ENCODE results near the gene PIGX. TPM values are rescaled to one million over a fixed set of nuclear protein-coding genes. Genes with fewer than 3 reads are reported as not detected.

PIGX gene
- total RNA-seq, 1 donor from 2014 or later: 61.4 TPM

DNA sequence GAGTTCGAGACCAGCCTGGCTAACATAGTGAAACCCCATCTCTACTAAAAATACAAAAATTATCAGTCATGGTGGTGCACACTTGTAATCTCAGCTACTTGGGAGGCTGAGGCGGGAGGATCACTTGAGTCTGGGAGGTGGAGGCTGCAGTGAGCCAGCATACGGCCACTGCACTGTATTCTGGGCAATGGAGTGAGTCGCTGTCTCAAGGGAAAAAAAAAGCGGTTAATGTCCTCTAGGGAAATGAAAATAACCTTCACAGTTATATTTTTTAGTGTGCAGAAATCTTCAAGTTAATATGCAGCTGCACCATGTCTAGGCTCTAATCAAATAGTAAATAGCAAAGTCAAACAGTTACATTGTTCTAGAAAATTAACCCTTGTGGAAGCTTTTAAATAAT, 14.9 kb upstream of the PIGX start:
- no peaks in the 10 kb centered on the region for H4K20me1 ChIP-seq (ENCODE audit: low read depth)
- H3K27me3 Mint-ChIP-seq (ENCODE audit: insufficient read depth, low read depth): peaks cover 3% of the 10 kb centered on the region

DNA sequence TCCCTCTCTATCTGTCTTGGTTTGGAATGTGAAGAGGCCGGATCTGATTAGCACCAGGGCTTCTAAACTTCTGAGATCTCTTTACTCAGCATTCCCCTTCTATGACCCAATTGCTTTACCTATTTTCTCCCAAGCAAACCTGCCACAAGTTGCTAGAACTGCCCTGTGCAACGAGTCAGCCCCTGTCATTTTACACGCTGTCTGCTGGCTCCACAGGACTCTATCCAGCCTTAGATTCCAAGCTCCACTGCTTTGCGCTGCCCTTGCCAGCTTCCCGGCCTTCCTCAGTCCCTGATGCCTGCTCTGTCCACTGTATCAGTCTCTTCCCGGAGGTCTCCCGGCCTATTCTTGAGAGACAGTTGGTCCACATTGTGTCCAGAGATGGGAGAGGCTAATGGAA, 12.4 kb upstream of the PIGX start:
- Histone ChIP-seq H3K79me2 (ENCODE audit: low read depth) (no peaks in the 10 kb centered on the region), H3K4me2 (no peak overlapping the region), H3K4me3 (no peak overlapping the region), H2AFZ (replicated peaks) (peak overlapping the region; percentile 72), H4K20me1 (ENCODE audit: low read depth) (no peaks in the 10 kb centered on the region), H3K9ac (no peak overlapping the region), H3K4me1 (no peaks in the 10 kb centered on the region), H3F3A (ENCODE audit: low read depth) (no peaks in the 10 kb centered on the region), H3K9me3 (ENCODE audit: low read depth) (no peaks in the 10 kb centered on the region), H3K36me3 (no peaks in the 10 kb centered on the region), H3K27me3 (no peaks in the 10 kb centered on the region), H3K27ac (no peak overlapping the region)
- Mint-ChIP-seq H3K27ac (no peak overlapping the region), H3K4me3 (no peak overlapping the region), H3K4me1 (no peaks in the 10 kb centered on the region), H3K36me3 (no peaks in the 10 kb centered on the region), H3K9me3 (no peaks in the 10 kb centered on the region), H3K27me3 (ENCODE audit: insufficient read depth, low read depth) (no peaks in the 10 kb centered on the region)
- TF ChIP-seq EZH2phosphoT487 (IDR thresholded peaks at IDR 0.05) (no peak), EZH2 (IDR thresholded peaks at IDR 0.05) (no peak)
- TF ChIP-seq, protein P1, sequence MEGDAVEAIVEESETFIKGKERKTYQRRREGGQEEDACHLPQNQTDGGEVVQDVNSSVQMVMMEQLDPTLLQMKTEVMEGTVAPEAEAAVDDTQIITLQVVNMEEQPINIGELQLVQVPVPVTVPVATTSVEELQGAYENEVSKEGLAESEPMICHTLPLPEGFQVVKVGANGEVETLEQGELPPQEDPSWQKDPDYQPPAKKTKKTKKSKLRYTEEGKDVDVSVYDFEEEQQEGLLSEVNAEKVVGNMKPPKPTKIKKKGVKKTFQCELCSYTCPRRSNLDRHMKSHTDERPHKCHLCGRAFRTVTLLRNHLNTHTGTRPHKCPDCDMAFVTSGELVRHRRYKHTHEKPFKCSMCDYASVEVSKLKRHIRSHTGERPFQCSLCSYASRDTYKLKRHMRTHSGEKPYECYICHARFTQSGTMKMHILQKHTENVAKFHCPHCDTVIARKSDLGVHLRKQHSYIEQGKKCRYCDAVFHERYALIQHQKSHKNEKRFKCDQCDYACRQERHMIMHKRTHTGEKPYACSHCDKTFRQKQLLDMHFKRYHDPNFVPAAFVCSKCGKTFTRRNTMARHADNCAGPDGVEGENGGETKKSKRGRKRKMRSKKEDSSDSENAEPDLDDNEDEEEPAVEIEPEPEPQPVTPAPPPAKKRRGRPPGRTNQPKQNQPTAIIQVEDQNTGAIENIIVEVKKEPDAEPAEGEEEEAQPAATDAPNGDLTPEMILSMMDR (IDR thresholded peaks at IDR 0.05): no peak
- DNase-seq (ENCODE audit: low spot score): no peak

More for the DNA sequence above, 14.9 kb upstream of the PIGX start:
- TF ChIP-seq EZH2phosphoT487 (IDR thresholded peaks at IDR 0.05) (no peak), EZH2 (IDR thresholded peaks at IDR 0.05) (no peak)
- TF ChIP-seq, protein P1 (IDR thresholded peaks at IDR 0.05): no peak
- H3K9me3 ChIP-seq (ENCODE audit: low read depth): no peaks in the 10 kb centered on the region
- no peaks in the 10 kb centered on the region for H3K4me1 ChIP-seq
- H3F3A ChIP-seq (ENCODE audit: low read depth): no peaks in the 10 kb centered on the region
- no peak for DNase-seq (ENCODE audit: low spot score)
- no peak overlapping the region for H3K4me2 ChIP-seq
- Mint-ChIP-seq H3K36me3 (no peaks in the 10 kb centered on the region), H3K27ac (no peak overlapping the region), H3K4me3 (no peak overlapping the region), H3K4me1 (no peaks in the 10 kb centered on the region), H3K9me3 (no peaks in the 10 kb centered on the region)
- H3K27ac ChIP-seq: no peak overlapping the region
- H3K36me3 ChIP-seq: no peaks in the 10 kb centered on the region
- no peak overlapping the region for H2AFZ ChIP-seq (replicated peaks)
- H3K4me3 ChIP-seq: no peak overlapping the region
- H3K27me3 ChIP-seq: no peaks in the 10 kb centered on the region
- no peak overlapping the region for H3K9ac ChIP-seq
- no peaks in the 10 kb centered on the region for H3K79me2 ChIP-seq (ENCODE audit: low read depth)

DNA sequence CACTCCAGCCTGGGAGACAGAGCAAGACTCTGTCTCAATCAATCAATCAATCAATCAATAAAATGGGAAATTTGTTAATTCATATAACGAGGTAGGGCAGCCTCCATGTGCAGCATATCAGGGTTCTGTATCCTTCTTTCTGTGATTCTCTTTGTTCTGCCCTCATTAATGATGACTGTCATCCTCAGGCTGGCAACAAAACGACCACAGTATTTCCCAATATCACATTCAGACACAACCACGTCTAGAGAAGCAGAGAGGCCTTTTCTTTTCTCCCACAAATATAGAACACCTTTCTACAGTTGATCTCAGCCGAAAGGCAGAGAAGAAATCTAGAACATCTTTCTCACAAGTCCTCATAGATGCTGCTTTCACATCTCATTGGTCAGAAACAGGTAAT, 11.4 kb upstream of the PIGX start:
- H3K9me3 Mint-ChIP-seq: no peaks in the 10 kb centered on the region
- no peaks in the 10 kb centered on the region for H3K27me3 Mint-ChIP-seq (ENCODE audit: insufficient read depth, low read depth)
- no peaks in the 10 kb centered on the region for H3K4me1 Mint-ChIP-seq
- Histone ChIP-seq H3K27me3 (no peaks in the 10 kb centered on the region), H3F3A (ENCODE audit: low read depth) (no peaks in the 10 kb centered on the region), H3K36me3 (no peaks in the 10 kb centered on the region), H3K9ac (no peak overlapping the region), H3K79me2 (ENCODE audit: low read depth) (no peaks in the 10 kb centered on the region), H3K9me3 (ENCODE audit: low read depth) (no peaks in the 10 kb centered on the region), H3K4me1 (no peaks in the 10 kb centered on the region), H2AFZ (replicated peaks) (no peak overlapping the region), H4K20me1 (ENCODE audit: low read depth) (no peaks in the 10 kb centered on the region), H3K4me2 (no peak overlapping the region), H3K27ac (no peak overlapping the region), H3K4me3 (no peak overlapping the region)
- H3K4me3 Mint-ChIP-seq: no peak overlapping the region
- no peak overlapping the region for H3K27ac Mint-ChIP-seq
- TF ChIP-seq, protein P1 (IDR thresholded peaks at IDR 0.05): no peak
- no peak for TF ChIP-seq EZH2 (IDR thresholded peaks at IDR 0.05)
- TF ChIP-seq EZH2phosphoT487 (IDR thresholded peaks at IDR 0.05): no peak
- H3K36me3 Mint-ChIP-seq: no peaks in the 10 kb centered on the region
- DNase-seq (ENCODE audit: low spot score): no peak
